HepG2 (cell line): ENCODE measurements around the gene COL18A1. TPM values are rescaled to one million over a fixed set of nuclear protein-coding genes. Genes with fewer than 3 reads are reported as not detected.

ENCODE experiments used
- ATAC-seq: fragments of 200-7000 bp; cut with Tn5 transposase; 3 replicates; pipeline ENCODE4 v1.9.1; 2020; ENCODE audit warnings: mild to moderate bottlenecking, moderate library complexity
- BruUV-seq: library from RNA; stranded (reverse); fragments of 400-500 nt; replicated peaks from 2 replicates; lab custom pipeline; 2021; lab: Mats Ljungman, UMichigan
- CTCF ChIA-PET: fragments of 300-600 bp; formaldehyde crosslinking; extraction: SDS; loops from one replicate; lab custom pipeline; 2021; ENCODE audit warnings: low total read pairs, inconsistent platforms, low intra/inter-chr PET ratio; lab: Yijun Ruan, JAX
- POLR2A ChIA-PET: fragments of 350-600 bp; sonication (Branson Sonifier 250); formaldehyde crosslinking; loops from one replicate; lab custom pipeline; 2020; ENCODE audit warnings: antibody characterized with exemption, inconsistent platforms; lab: Yijun Ruan, JAX
- DNase-seq: peaks from one replicate; pipeline ENCODE4 v3.0.0-alpha.2; 2015; ENCODE audit warnings: low spot score
- FAIRE-seq: peaks from 3 replicates; lab custom pipeline; 2011; peaks lifted over from hg19 to GRCh38; lab: Jason Lieb, UNC
- H2AFZ ChIP-seq: one replicate; pipeline ENCODE4 v1.6.1; 2011; ENCODE audit warnings: low read length, inconsistent platforms
- H3K27ac ChIP-seq: fragments of 300-600 bp; 3 replicates; pipeline ENCODE4 v1.8.0; 2011; ENCODE audit warnings: mixed run types, mild to moderate bottlenecking, mixed read lengths, low read length, inconsistent platforms; ENCODE audit not compliant: insufficient read depth; ENCODE audit errors: extremely low read length
- H3K27me3 ChIP-seq, 2 experiments: fragments of 200-600 bp in 1 of 2; 2 replicates in 1 of 2; 3 replicates in 1 of 2; pipeline versions ENCODE4 v1.6.0 to v1.8.0; 2011; ENCODE audit warnings: low read length in 2 of 2, mild to moderate bottlenecking in 2 of 2, moderate library complexity in 2 of 2, inconsistent platforms in 1 of 2; ENCODE audit not compliant: insufficient read depth in 2 of 2, control insufficient read depth in 1 of 2
- H3K36me3 ChIP-seq, 2 experiments: fragments of 200-600 bp in 1 of 2; replicated peaks in 1 of 2; 2 replicates in 1 of 2; 3 replicates in 1 of 2; pipeline versions ENCODE4 v1.5.1 to v1.8.0; 2011; ENCODE audit warnings: low read length in 2 of 2, inconsistent platforms in 1 of 2; ENCODE audit not compliant: insufficient read depth in 2 of 2, control insufficient read depth in 1 of 2
- H3K4me1 ChIP-seq: 2 replicates; pipeline ENCODE4 v1.5.1; 2012; ENCODE audit warnings: low read length, inconsistent platforms; ENCODE audit not compliant: insufficient read depth
- H3K4me2 ChIP-seq: 2 replicates; pipeline ENCODE4 v1.6.0; 2011; ENCODE audit warnings: low read depth, low read length, inconsistent platforms
- H3K4me3 ChIP-seq, 3 experiments: fragments of 200-600 bp in 1 of 3; sonication (generic), shearing (Covaris generic) in 1 of 3; replicated peaks in 1 of 3; 2 replicates each; pipeline ENCODE4 v1.5.1; 2011 to 2016; ENCODE audit warnings: low read length in 3 of 3, inconsistent platforms in 2 of 3, low read depth in 2 of 3, mild to moderate bottlenecking in 2 of 3, control low read depth in 1 of 3, mixed read lengths in 1 of 3; ENCODE audit not compliant: insufficient read depth in 1 of 3
- H3K79me2 ChIP-seq: one replicate; pipeline ENCODE4 v1.6.1; 2011; ENCODE audit warnings: low read length, inconsistent platforms; ENCODE audit not compliant: insufficient read depth
- H3K9ac ChIP-seq: 2 replicates; pipeline ENCODE4 v1.6.0; 2011; ENCODE audit warnings: mild to moderate bottlenecking, low read depth, low read length, inconsistent platforms; ENCODE audit not compliant: insufficient read depth
- H3K9me3 ChIP-seq: 2 replicates; pipeline ENCODE4 v1.5.1; 2012; ENCODE audit warnings: mild to moderate bottlenecking, low read length
- H4K20me1 ChIP-seq: 2 replicates; pipeline ENCODE4 v1.6.0; 2011; ENCODE audit warnings: inconsistent platforms, mild to moderate bottlenecking, low read length, moderate library complexity; ENCODE audit not compliant: insufficient read depth
- AGO2 ChIP-seq: fragments of 200-400 bp; formaldehyde crosslinking; optimal IDR thresholded peaks from 2 replicates; pipeline ENCODE3; 2017; ENCODE audit warnings: mild to moderate bottlenecking, low read depth, low read length, moderate library complexity
- CEBPG ChIP-seq: IDR thresholded peaks from 2 replicates; pipeline ENCODE4 v1.6.1; 2016
- PLRG1 ChIP-seq: fragments of 450-650 bp; conservative IDR thresholded peaks from 2 replicates; pipeline ENCODE4 v1.6.1; 2016
- POLR2A ChIP-seq, 2 experiments: IDR thresholded peaks; 2 replicates each; pipeline ENCODE4 v1.6.1; 2011; ENCODE audit warnings: low read depth in 2 of 2, low read length in 2 of 2, mild to moderate bottlenecking in 1 of 2, moderate library complexity in 1 of 2; ENCODE audit not compliant: insufficient read depth in 1 of 2
- TOE1 ChIP-seq: sonication (generic); formaldehyde crosslinking; IDR thresholded peaks from 2 replicates; pipeline ENCODE4 v1.4.0; 2020; ENCODE audit warnings: mild to moderate bottlenecking, missing genetic modification reagents
- ZBTB10 ChIP-seq: sonication (generic); formaldehyde crosslinking; IDR thresholded peaks from 2 replicates; pipeline ENCODE4 v1.4.0; 2020; ENCODE audit warnings: missing genetic modification reagents, borderline replicate concordance
- ZBTB25 ChIP-seq: IDR thresholded peaks from 2 replicates; pipeline ENCODE4 v1.6.1; 2018; ENCODE audit warnings: missing genetic modification reagents
- ZNF138 ChIP-seq: sonication (generic); formaldehyde crosslinking; IDR thresholded peaks from 2 replicates; pipeline ENCODE4 v1.5.0; 2020; ENCODE audit warnings: mild to moderate bottlenecking, low read depth, missing genetic modification reagents
- ZNF263 ChIP-seq: sonication (generic); formaldehyde crosslinking; IDR thresholded peaks from 2 replicates; pipeline ENCODE4 v1.4.0; 2020; ENCODE audit warnings: missing genetic modification reagents
- ZNF275 ChIP-seq: sonication (generic); formaldehyde crosslinking; IDR thresholded peaks from 2 replicates; pipeline ENCODE4 v1.8.0; 2022; ENCODE audit warnings: missing genetic modification reagents, mild to moderate bottlenecking, inconsistent platforms, borderline replicate concordance
- ZNF660 ChIP-seq: sonication (generic); formaldehyde crosslinking; IDR thresholded peaks from 2 replicates; pipeline ENCODE4 v1.5.1; 2020; ENCODE audit warnings: mild to moderate bottlenecking, low read depth, missing genetic modification reagents, borderline replicate concordance
- ZNF883 ChIP-seq: sonication (generic); formaldehyde crosslinking; IDR thresholded peaks from 2 replicates; pipeline ENCODE4 v1.5.1; 2020; ENCODE audit warnings: mild to moderate bottlenecking, missing genetic modification reagents; ENCODE audit errors: not compliant biosample characterization
- WGBS: methylation state at CpG from one replicate; pipeline ENCODE4 v1.1.6; 2017; ENCODE audit warnings: low lambda C conversion rate; 5-methylcytosine and 5-hydroxymethylcytosine counted together
- in situ Hi-C: cut with HindIII; loops from 2 replicates; pipeline ENCODE4 v1.10.0; 2017; ENCODE audit warnings: low pct_unique_long_range_greater_than_20kb; ENCODE audit not compliant: extremely low pct_ligation_motif_present
- intact Hi-C: fragments of 100-400 bp; cut with micrococcal nuclease; formaldehyde crosslinking; loops from one replicate; pipeline ENCODE4 v1.10.0; 2022; ENCODE audit not compliant: unreplicated experiment
- polyA plus RNA-seq, 8 experiments: library from polyadenylated mRNA; depleted of rRNA in 3 of 8; stranded (reverse) in 7 of 8; unstranded in 1 of 8; fragments of >200 nt; fragmentation: Illumina TruSeq in 4 of 8; extraction: Trizol in 4 of 8; gene quantifications; 2 replicates each; pipeline versions ENCODE4 v1.2.1 to v1.2.3, GENCODE V29; 2011 to 2016; ENCODE audit warnings: low read depth in 4 of 8, missing spikeins in 1 of 8, mixed read lengths in 1 of 8; ENCODE audit not compliant: insufficient read depth in 1 of 8
- total RNA-seq, 5 experiments: library from RNA; depleted of rRNA; stranded (reverse); fragments of >200 nt; fragmentation: Illumina TruSeq; extraction: Trizol; gene quantifications; 2 replicates each; pipeline ENCODE4 v1.2.3, GENCODE V29; 2016; ENCODE audit warnings: low read depth in 1 of 5

Gene COL18A1
- total and polyA plus RNA-seq, 2 of the 13 experiments (the other 11 are each of a cell fraction or from before 2014, with no cell fraction given): 79.0 to 102 TPM

DNA sequence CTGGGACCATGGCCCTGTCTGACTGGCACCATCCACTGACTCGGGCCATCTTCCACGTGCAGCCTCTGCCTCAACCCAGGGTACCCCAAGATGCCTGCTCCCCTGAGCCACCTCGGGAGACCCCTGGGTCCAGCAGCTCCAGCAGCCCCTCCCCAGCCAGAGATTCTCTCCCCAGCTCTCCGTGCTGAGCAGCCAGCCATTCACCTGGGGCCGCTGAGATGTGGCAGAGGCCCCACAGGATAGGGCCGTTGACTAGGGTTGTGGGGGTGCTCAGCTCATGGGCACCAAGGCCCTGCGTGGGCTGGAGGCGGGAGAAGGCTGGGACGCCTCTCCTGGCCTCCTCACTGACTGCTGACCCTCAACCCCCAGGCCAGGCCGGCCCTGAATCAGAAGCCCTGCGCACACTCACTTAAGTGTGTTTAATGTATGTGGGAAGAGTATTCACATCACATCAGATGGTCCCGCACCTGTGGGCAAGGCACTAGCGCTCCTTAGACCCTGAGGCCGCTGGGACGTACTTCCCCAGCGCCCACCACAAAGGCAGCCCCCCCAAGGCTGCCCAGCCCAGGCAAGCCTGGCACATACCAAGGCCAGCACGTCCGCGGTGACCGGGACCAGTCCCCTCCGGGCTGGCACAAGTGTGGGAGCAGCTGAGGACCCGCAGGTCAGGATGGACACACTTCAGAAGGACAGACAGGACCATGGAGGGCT, 109.5 kb downstream of the COL18A1 start:
- DNase-seq (no peak), FAIRE-seq (no peak), ATAC-seq (no peak)
- no peaks in the 10 kb centered on the region for H4K20me1 ChIP-seq
- CTCF ChIA-PET: no interaction called here
- 80% methylated on average over 1 of the region's 22 CpGs for WGBS
- peaks cover 4% of the 10 kb centered on the region; the same call in 1 of the 2 replicates for H3K9me3 ChIP-seq
- H3K4me1 ChIP-seq: peaks cover 10% of the 10 kb centered on the region
- intact Hi-C loops (no loop called here), in situ Hi-C loops (no loop called here)
- no peaks in the 10 kb centered on the region for H3K27me3 ChIP-seq
- no peak overlapping the region for H2AFZ ChIP-seq
- no peak overlapping the region for H3K9ac ChIP-seq
- POLR2A ChIA-PET: no interaction called here
- TF ChIP-seq POLR2A (IDR thresholded peaks at IDR 0.05; ENCODE audit: insufficient read depth in 1 of 2, low read depth in 2 of 2, low read length in 2 of 2) (peak in 1 of 2 experiments; percentile 9; a peak in 1 of 4 replicates), ZNF883 (CRISPR knock-in tag) (no peak), AGO2 (peak; percentile 90), PLRG1 (no peak), CEBPG (CRISPR knock-in tag) (no peak)
- H3K4me2 ChIP-seq: no peak overlapping the region
- H3K4me3 ChIP-seq: no peak overlapping the region
- H3K79me2 ChIP-seq: peaks cover 11% of the 10 kb centered on the region
- no peak overlapping the region for H3K27ac ChIP-seq
- peaks cover 17 to 33% of the 10 kb centered on the region in 2 experiments; a peak in 3 of 5 replicates for H3K36me3 ChIP-seq
- BruUV-seq: no TSS peak

DNA sequence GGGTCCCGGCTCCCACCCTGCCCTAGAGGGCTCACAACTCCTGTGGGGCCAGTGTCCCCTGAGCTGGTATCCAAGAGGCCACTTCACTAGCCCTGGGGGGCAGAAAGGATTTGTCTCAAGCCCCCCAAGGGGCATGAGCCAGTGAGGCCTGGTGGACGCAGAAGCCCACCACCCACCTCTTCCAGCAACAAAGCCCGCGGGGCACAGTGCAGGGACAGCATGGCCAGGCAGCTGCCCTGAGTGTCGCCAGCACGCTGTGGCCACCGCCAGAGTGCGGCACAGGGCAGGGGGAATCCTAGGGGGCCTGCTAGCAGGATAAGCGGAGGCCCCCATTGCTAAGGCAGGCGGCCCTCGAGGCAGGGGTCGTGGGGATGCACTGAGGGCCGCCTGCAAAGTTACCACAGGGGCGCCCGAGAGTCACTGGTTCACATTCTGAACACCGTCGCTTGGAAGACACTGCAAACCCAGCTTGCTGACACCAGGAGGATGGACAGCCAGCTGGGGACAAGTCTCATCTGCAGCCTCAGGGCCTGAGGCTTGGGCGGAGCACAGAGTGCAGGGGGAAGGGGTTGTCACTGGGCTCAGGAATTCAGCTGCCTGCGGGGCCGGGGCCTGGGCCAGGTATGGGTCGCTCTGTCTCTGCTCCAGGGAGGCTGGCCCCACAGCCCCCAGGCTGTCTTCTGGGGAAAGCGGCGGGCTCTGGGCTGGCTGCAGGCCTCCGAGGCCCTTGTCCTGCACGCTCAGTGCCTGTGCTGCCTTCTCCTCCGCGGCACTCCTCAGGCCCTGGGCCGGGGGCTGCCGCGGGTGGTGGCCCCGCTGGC, 110.5 kb downstream of the COL18A1 start:
- no TSS peak for BruUV-seq
- Histone ChIP-seq H3K4me1 (peaks cover 10% of the 10 kb centered on the region), H3K27ac (no peak overlapping the region), H3K9ac (no peak overlapping the region), H3K79me2 (peaks cover 13% of the 10 kb centered on the region), H2AFZ (no peak overlapping the region), H3K4me2 (no peak overlapping the region), H3K36me3 (peaks cover 17 to 32% of the 10 kb centered on the region in 2 experiments; a peak in 4 of 5 replicates), H3K4me3 (no peak overlapping the region), H3K9me3 (peaks cover 14% of the 10 kb centered on the region; the same call in 1 of the 2 replicates), H3K27me3 (no peaks in the 10 kb centered on the region), H4K20me1 (no peaks in the 10 kb centered on the region)
- 98% methylated on average over 11 of the region's 31 CpGs for WGBS
- in situ Hi-C loops: no loop called here
- intact Hi-C loops: no loop called here
- ChIA-PET POLR2A (no interaction called here), CTCF (no interaction called here)
- ATAC-seq (no peak), DNase-seq (no peak), FAIRE-seq (no peak)
- TF ChIP-seq TOE1 (CRISPR knock-in tag): no peak
- TF ChIP-seq ZNF660 (CRISPR knock-in tag): no peak
- no peak for TF ChIP-seq ZNF263 (CRISPR knock-in tag)
- no peak for TF ChIP-seq ZNF138 (CRISPR knock-in tag)
- TF ChIP-seq ZNF275 (CRISPR knock-in tag): no peak
- TF ChIP-seq ZBTB10 (CRISPR knock-in tag): no peak
- no peak for TF ChIP-seq ZBTB25
